Measurements from ENCODE around the gene RMND5B.
A peak's percentile ranks its signal among the peaks of the same experiment; 100 is the strongest.
"Not testable (repeated sequence)": the region's sequence is repeated elsewhere in the genome, so short reads cannot be mapped to it uniquely, and the experiment has no call there.

RMND5B gene

DNA sequence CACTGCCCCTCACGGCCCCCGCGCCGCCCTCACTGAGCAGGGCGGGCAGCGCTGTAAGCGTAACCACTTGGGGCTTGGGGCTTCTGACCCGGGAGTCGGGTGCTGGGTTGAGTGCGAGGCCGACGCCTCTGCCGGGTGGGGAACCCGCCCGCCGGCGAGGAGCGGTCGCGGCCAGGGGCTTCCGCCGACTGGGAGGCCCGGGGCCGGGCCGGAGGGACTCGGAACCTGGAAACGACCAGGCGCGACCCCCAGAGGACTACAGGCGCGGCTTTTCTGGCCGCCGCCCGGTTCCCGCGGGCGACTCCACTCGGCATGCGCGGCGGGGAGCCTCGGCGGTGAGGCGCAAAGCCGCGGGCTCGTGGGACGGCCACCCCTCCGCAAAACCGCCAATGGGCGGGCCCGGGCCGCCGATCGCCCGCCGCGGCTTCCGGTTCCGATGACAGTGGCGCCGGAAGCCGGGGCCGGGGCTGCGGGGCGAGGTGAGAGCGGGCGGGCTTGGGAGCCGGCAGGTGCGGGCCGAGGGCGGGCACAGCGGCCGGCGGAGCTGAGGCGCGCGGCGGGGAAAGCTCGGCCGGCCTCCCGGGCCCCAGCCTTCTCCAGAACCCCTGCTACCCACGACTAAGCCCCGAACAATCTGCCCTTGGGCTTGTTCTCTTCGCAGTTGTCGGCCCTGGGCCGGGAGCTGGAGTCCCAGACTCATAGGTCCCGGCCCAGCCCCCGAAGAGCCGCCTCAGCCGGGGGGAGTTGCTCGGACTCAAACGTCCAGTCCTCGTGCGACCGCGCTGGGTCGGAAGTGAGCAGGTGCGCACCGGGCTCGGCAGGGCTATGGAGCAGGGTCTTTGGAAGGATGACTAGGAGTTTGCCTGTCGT lies at the start of gene RMND5B:
Gene RMND5B (plus strand): TSS at position 439 of the 870 bp plus-strand sequence. CDS start 7,106 bp downstream, outside the sequence.
- Histone ChIP-seq H3K27ac (peak within 1 kb of the TSS; percentile 82 to 97 (median 93)), H3K4me3 (peak within 1 kb of the TSS; percentile 71 to 91 (median 81))

- no peak overlapping the region for H3K27ac ChIP-seq
- no peak overlapping the region for H3K4me3 ChIP-seq
These were observed 49.1 kb upstream of the RMND5B start for GRCh38 chr5:178081571-178082243.

DNA sequence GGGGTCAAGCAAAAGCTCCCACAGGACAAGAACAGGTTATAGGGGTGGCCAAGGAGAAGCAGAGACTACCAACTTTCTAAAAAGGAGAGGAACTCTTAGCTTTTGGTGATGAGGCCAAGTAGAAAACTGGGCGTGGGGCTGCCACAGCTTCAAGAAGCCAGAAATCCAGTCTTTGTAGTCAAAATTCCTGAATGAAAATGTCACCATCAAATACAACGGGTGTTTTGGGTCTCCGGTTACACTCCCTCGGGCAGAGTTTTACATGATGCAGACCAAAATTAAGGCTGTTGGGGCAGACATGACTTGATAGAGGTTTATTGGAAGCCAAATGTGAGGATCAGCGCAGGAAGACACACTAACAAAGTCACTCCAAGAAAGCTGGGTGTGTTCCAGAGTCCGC lies 46.9 kb upstream of the RMND5B start:
- no peak overlapping the region for H3K27ac ChIP-seq
- H3K4me3 ChIP-seq = no peak overlapping the region

DNA sequence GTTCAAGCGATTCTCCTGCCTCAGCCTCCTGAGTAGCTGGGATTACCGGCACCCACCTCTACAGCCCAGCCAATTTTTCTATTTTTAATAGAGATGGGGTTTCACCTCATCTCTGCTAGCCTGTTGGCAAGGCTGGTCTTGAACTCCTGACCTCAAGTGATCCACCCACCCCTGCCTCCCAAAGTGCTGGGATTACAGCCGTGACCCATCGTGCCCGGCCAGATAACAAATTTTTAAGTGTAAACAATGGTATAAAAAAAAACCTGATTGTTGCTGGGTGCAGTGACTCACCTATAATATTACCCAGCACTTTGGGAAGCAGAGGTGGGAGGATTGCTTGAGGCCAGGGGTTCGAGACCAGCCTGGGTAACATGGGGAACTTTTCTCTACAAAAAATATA lies 45.5 kb upstream of the RMND5B start:
- Histone ChIP-seq H3K27ac (no peak overlapping the region), H3K4me3 (no peak overlapping the region)

DNA sequence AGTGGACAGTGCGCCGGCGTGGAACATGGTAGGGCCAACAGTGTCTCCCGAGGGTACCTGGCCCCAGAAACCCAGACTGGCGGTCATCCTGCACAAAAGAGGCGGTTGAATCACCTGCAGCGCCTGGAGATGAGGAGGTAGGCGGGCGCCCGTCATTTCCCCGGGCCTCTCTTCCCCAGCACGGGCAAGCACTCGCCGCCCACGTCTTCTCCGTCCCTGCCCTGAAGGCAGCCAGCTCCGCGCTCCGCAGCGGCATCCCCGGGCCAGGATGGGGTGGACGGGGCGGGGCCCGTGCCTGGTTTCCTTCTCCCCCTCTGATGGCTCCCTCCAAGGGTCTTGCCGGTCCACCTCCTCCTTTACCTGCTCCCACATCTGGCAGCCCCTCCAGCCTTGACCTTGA lies 44.5 kb upstream of the RMND5B start:
- no peak overlapping the region for H3K27ac ChIP-seq
- H3K4me3 ChIP-seq = no peak overlapping the region

DNA sequence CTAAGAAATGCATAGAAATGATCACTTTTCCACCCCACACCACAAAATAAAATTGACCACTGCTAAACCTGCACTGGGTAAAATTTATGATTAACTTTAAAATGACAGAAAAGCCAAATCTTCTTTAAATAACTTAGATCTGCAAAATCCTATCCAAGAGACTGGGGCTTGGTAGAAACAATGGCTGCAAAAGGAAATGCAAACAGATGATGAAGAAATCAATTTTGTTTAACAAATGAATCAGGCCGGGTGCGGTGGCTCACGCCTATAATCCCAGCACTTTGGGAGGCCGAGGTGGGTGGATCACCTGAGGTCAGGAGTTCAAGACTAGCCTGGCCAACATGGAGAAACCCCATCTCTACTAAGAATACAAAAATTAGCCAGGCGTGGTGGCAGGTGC lies 43.6 kb upstream of the RMND5B start:
- H3K27ac ChIP-seq, H3K4me3 ChIP-seq: not testable (repeated sequence)

DNA sequence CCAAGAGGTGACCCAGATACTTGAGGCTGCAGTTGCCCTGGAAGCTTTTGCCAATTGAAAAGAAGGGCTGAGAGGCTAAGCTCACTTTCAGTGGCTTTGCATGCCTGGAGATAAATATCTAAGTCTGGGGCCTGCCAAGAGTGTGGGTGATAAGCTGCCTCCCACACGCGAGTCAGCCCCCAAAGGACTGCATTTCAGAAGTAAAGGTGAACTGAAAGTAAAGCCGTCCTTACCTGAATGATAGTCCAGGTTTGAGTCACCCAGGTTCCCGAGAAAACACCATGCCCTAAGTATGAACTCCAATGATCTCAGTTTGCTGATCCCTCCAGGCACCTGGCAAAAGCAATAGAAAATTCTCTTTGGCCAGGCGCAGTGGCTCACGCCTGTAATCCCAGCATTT lies 40.0 kb upstream of the RMND5B start:
- Histone ChIP-seq H3K4me3 (no peak overlapping the region), H3K27ac (no peak overlapping the region)

DNA sequence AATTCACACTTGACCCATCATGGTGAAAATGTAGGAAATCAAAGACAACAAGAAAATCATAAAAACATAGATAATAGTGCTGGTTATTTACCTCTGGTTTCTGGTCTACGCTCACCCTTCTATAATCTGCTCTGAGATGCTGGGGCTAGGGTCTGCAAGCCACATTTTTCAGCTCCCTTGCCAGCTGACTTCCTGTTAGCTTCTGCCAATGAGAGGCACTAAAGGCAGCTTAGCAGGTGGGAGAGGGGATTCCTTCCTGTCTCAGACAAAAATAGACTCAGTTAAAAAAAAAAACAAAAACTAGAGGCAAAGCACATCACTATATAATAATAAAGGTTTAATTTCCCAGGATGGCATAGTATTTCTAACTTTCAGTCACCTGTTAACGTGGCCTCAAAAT lies 37.7 kb upstream of the RMND5B start:
- no peak overlapping the region for H3K27ac ChIP-seq
- no peak overlapping the region for H3K4me3 ChIP-seq

GRCh38 chr5:178094345-178094744 lies 36.5 kb upstream of the RMND5B start:
- no peak overlapping the region for H3K27ac ChIP-seq
- H3K4me3 ChIP-seq = no peak overlapping the region

- Histone ChIP-seq H3K27ac (no peak overlapping the region), H3K4me3 (no peak overlapping the region)
These were observed 32.1 kb upstream of the RMND5B start for GRCh38 chr5:178098685-178099084.

DNA sequence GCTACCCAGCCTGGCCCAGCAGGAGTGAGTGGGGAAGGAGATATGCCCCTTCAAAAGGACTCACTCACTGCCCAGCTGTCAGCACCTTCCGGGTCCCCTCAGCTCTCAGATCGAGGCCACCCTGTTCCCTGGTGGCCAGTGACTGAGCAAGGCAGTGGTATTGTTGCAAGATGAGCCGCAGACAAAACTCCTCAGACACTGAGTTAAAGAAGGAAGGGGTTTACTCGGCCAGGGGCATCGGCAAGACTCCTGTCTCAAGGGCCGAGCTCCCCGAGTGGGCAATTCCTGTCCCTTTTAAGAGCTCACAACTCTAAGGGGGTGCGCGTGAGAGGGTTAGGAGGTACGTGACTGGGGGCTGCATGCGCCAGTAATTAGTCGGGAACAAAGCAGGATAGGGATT lies 27.2 kb upstream of the RMND5B start:
- Histone ChIP-seq H3K4me3 (no peak overlapping the region), H3K27ac (no peak overlapping the region)

DNA sequence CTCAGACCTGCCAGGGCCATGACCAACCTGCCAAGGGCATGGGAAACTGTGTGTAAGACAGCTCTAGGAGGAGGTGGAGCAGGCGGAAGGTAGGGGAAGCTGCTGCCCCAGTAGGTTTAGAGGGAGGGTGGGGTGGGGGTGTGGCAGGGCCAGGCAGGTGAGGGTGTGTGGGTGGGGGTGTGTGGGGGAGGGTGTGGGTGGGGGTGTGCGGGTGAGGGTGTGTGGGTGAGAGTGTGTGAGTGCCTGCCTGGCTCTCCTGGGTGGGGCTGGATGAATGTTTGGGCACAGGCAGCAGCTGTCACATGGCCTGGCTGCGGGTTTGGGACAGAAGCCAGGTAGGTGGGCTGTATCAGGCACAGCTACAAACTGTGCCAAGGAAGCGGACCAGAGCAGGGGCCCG lies 26.3 kb upstream of the RMND5B start:
- Histone ChIP-seq H3K27ac (no peak overlapping the region), H3K4me3 (no peak overlapping the region)

GRCh38 chr5:178106086-178106485 lies 24.7 kb upstream of the RMND5B start:
- no peak overlapping the region for H3K4me3 ChIP-seq
- H3K27ac ChIP-seq = no peak overlapping the region

GRCh38 chr5:178106556-178107239 lies 24.1 kb upstream of the RMND5B start:
- Histone ChIP-seq H3K4me3 (no peak overlapping the region), H3K27ac (peak overlapping the region in 1 of 21 experiments; percentile 34)

GRCh38 chr5:178107756-178108310 lies 23.0 kb upstream of the RMND5B start:
- Histone ChIP-seq H3K27ac (peak overlapping the region in 1 of 21 experiments; percentile 17), H3K4me3 (no peak overlapping the region)

GRCh38 chr5:178108446-178108845 lies 22.4 kb upstream of the RMND5B start:
- H3K27ac ChIP-seq = peak overlapping the region in 3 of 21 experiments; percentile 6 to 34 (median 24)
- no peak overlapping the region for H3K4me3 ChIP-seq

- H3K27ac ChIP-seq = peak overlapping the region in 4 of 21 experiments; percentile 6 to 34 (median 22)
These were observed 21.8 kb upstream of the RMND5B start for GRCh38 chr5:178108966-178109365.

DNA sequence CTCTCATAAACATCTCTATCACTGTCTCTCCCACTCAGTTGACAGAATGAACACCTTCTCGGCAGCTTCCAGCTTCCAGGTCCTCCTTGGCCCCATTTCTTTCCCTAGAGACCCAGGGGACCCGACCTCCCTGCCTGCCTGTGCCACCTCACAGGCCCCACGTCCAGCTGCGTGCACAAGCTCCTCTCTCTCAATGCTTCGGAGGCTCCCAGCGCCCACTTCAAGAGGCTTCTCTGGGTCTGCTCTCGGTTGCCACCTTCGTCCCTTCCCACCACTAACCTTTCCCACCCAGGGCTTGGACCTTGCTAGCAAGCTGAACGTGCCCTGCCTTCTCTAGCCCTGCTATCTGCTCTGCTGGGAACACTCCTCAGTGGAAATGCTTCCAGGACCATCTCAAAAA lies 20.3 kb upstream of the RMND5B start:
- no peak overlapping the region for H3K4me3 ChIP-seq
- H3K27ac ChIP-seq = no peak overlapping the region

More at GRCh38 chr5:178108966-178109365, 21.8 kb upstream of the RMND5B start:
- no peak overlapping the region for H3K4me3 ChIP-seq

GRCh38 chr5:178111925-178112324 lies 18.9 kb upstream of the RMND5B start:
- Histone ChIP-seq H3K4me3 (no peak overlapping the region), H3K27ac (peak overlapping the region in 2 of 21 experiments; percentile 16 to 74)

GRCh38 chr5:178112545-178112944 lies 18.3 kb upstream of the RMND5B start:
- peak overlapping the region in 7 of 21 experiments; percentile 16 to 86 (median 65) for H3K27ac ChIP-seq
- peak overlapping the region in 1 of 7 experiments; percentile 62 for H3K4me3 ChIP-seq

All from skin epidermis (tissue), 12 donors.